GM21528 (cell line): ENCODE measurements around the gene BST2.
"Not testable (repeated sequence)": the region's sequence is repeated elsewhere in the genome, so short reads cannot be mapped to it uniquely, and the experiment has no call there.

Experiments used
- ATAC-seq: cut with Tn5 transposase; IDR thresholded peaks from one replicate; pipeline ENCODE4 v1.9.1; 2021; ENCODE audit warnings: mild to moderate bottlenecking, moderate library complexity; ENCODE audit not compliant: unreplicated experiment, low FRiP score

Gene BST2

DNA sequence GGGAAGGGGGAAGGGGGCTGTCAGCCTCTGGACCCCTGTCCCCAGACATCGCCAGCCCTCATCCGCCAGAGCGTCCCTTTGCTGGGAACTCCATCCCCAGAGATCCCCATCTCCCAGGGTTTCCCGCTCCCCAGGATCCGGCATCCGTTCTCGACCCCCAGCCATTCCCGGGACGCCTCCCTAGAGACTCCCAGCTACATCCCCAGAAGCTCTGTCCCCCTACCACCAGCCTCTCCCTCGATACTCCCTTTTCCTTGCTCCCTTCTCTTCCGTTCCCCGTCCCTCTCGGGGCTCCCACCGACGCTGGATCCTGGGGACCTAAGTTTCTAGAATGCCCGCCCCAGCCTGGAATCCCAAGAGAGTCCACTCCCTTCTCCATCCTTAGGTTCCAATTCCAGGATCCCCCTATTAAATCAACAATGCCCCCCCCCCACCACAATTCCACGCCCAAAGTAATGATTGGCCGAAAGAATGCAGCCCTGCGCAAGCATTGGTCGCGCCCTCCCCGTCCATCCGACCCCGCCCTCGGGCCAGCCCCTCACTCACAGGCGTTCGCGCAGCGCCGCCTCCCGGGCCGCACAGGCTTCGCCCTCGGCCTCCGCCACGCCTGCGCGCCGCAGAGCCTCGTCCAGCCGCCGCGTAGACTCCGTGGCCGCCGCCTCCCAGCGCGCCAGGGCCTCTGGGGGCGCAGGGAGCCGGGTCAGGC is 14.6 kb downstream of the BST2 start:
- peak; percentile 67 for ATAC-seq

DNA sequence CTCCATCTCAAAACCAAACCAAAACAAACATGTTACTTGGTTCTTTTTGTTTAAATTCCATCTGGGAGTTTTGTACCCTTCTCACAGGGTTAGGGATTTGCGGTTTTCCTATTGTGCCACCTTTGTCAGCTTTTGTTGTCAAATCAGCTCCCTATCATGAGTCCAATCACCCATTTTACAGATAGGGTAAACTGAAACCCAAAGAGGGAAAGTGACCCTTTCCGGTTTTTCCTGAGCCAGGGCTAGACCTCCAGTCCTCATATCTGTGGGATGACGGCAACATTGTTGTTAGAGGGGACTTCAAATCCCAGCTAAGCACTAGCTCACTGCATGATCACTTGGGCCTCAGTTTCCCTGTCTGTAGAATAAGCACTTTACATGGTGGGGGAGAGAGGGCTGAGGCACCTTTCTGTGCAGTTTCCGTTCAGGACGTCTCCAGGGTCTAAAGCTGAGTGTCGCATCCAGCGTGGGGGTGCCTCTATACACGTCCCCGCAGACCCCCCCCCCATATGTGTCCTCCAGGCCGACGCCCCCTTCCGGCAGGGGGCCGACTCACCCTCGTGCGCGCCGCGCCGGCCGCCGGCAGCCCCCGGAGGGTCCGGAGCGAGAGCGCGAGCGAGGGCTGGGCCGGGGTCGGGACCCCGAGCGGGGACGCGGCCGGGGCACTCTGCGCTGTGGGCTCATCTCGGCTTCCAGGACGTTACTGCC is 15.3 kb downstream of the BST2 start:
- ATAC-seq, result no peak

DNA sequence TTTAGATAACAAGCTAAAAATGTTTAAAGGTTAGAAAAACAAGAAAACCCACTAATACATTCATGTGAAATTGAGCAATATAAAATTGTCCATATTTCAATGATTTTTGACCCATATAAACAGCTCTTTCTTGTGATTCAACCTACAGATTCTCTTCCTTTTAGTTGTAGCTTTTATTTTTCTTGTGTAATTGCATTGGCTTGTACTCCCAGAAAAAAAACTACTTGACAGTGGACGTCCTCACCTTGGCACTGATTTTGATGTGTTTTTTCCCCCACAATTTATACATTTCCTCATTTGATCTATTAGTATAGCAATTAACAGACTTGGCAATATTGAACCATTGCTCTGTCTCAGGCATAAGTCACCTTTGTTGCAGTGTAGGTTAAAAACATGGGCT is 16.1 kb downstream of the BST2 start:
- ATAC-seq, result no peak

DNA sequence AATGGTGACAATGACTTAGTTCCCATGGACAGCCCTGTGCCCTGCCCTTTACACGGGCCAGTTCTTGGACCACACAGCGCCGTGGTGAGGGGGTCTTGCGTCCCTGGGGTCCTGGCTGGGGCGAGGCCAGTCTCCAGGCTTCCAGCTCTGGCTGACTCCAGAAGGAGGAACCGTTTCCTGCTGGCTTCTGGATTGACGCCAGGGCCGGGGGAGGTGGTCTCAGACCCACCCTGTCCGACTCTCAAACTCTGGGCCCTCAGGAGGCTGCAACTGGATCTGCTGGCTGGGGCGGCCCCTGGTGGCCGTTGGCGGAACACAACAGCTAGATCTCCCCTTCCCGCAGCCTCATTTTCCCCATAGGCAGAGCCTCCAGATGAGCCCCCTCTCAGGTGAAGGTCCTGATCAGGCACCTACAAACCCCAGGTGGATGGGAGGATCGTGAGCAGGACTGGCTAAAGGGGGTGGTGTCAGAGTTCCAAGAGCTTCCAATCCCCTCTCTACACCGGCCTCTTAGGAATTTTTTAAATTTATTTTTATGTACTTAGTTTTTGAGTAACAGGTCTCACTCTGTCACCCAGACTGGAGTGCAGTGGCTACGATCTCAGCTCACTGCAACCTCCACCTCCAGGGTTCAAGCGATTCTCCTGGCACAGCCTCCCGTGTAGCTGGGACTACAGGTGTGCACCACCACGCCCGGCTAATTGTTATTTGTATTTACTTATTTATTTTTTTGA is 19.4 kb downstream of the BST2 start:
- no peak for ATAC-seq

DNA sequence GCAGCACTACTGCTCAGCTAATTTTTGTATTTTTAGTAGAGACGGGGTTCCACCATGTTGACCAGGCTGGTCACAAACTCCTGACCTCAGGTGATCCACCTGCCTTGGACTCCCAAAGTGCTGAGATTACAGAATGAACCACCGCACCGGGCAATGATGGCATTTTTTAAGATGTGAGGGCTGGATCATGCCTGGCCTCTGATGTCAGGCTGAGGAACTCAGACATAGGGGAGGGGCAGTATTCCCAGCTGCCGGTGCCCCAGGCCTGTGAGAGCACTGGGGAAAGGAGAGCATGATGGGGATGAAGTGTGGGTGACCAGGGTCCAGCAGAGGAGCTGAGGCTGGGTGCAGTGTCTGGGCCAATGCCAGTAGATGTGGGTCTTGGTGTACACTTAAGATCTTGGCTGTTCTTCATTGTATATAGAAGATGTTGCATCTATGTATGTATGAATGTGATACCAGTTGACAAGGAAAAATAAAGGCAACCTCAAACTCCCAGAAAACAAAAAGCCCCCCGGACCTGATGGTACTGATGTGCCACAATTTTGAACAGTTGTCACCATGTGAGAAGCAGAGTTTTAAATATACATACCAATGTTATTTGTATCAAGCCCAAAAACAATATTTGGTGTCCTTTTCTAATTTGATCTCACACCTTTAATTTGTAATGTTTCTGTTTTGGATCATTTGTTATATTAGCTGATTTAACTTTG is 24.8 kb downstream of the BST2 start:
- no peak for ATAC-seq

DNA sequence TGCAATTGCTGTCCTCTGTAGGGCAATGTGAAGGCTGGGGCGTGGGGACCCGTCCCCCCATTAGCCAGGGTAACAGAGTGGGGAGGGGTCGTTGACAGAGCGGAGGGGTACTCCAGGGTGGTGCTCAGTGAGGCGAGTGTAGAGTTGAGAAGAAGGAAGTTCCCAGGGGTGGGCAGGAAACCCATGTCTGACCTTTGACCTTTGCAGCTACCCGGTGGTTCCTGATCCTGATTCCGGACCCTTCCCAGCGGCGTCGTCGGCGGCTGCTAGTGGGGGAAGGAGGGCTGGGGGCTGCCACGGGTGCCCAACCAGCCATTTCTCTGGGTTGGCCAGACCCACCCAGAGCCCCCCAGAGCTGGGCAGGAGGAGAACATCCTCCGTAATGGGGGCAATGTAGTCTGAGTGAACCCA is 26.2 kb downstream of the BST2 start:
- ATAC-seq, result no peak

DNA sequence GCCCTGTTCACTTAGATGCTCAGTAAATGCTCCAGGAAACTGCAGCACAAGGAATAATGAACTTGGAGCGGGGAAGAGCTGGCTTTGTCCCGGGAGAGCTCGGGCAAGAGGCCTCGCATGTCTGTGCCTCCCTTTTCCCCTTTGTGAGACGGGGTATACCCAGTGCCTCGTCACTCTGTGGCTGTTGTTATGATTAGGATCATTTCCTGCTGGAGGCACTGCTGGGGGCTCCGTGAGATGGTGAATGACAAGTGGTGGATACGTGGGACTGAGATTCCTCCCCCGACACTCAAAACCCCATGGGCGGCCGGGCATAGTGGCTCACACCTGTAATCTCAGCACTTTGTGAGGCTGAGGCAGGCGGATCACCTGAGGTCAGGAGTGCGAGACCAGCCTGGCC is 27.2 kb downstream of the BST2 start:
- no peak for ATAC-seq

DNA sequence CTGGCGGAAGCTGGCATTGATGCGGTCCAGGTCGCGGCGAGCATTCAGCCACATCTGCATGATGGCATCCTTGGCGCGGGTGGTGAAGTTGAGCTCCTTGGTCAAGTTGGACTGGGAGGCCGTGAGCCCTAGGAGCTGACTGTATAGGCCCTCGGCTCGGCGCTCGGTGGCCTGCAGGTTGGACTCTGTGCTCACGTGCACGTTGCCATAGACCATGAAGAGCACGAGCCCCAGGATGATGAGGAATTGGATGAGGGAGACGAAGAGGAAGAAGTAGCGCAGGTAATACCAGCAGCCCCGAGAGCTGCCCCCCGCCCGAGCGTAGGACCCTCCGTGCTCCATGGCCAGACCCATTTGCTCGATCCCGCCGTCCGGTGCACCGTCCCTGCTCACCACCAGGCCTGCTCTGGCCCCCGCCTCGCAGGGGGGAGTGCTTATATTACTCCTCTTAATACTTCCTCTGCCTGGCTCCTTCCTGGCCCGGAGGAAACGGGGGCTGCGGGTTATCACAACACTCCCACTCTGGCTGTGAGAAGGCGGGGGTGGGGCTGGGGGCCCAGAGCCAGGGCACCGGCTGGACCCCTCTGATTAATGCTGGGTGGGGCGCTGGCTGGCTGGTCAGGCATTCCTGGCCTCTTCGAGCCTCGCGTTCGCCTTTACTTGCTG is 28.4 kb downstream of the BST2 start, which contains the start of gene PLVAP:
Gene PLVAP (minus strand): TSS at position 408 of the 666 bp plus-strand sequence. CDS start 54 bp downstream, at position 354.
- no peak for ATAC-seq

DNA sequence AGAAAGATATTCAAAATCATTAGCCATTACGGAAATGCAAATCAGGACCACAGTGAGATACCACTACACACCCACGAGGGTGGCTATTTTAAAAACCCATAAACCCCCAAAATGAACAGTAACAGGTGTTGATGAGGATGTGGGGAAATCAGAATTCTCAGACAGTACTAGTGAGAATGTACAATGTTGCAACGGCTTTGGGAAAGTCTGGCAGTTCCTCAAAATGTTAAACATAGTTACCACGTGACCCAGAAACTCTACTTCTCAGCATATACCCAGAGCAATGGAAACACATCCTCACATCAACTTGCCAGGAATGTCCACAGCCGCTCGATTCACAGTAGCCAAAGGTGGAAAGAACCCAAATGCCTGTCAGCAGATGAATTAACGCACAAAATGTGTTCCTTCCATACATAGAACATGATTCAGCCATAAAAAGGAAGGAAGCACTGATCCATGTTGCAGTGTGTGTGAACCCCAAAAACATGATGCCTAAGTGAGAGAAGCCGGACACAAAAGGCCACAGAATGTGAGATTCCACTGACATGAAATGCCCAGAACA is 35.3 kb downstream of the BST2 start:
- ATAC-seq, result peak; percentile 82

DNA sequence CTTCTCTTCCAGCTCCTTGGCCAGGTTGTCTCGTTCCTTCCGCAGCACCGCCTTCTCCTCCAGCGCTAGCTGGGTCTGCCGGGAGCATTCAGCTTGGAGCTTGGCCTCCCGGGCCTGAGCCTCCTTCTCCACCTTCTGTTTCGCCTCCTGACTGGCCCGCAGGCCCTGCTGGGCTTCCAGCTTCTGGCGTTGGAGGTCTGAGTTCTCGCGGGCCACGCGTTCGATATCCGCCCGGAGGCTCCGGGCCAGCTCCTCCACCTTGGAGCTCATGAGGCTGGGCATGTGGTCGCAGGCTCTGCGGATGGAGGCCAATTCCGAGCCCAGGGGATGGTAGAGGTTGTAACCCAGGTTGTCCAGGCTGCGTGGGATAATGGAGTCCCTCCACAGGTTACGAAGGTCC is 40.1 kb downstream of the BST2 start:
- no peak for ATAC-seq

DNA sequence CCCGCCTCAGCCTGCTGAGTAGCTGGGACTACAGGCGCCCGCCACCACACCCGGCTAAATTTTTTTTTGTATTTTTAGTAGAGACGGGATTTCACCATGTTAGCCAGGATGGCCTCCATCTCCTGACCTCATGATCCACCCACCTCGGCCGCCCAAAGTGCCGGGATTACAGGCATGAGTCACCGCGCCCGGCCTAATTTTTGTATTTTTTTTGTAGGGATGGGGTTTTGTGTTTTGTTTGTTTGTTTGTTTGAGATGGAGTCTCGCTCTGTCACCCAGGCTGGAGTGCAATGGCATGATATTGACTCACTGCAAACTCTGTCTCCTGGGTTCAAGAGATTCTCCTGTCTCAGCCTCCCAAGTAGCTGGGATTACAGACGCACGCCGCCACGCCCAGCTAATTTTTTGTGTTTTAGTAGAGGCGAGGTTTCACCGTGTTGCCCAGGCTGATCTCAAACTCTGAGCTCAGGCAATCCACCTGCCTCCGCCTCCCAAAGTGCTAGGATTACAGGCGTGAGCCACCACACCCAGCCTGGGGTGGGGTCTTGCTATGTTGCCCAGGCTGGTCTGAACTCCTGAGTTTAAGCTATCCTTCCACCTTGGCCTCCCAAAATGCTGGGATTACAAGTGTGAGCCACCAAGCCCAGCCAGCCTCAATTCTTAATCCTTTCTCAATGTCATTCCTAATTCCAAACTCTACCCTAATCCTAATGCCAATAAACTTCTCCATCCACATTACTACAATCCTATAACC is 41.4 kb downstream of the BST2 start:
- ATAC-seq, result not testable (repeated sequence)

DNA sequence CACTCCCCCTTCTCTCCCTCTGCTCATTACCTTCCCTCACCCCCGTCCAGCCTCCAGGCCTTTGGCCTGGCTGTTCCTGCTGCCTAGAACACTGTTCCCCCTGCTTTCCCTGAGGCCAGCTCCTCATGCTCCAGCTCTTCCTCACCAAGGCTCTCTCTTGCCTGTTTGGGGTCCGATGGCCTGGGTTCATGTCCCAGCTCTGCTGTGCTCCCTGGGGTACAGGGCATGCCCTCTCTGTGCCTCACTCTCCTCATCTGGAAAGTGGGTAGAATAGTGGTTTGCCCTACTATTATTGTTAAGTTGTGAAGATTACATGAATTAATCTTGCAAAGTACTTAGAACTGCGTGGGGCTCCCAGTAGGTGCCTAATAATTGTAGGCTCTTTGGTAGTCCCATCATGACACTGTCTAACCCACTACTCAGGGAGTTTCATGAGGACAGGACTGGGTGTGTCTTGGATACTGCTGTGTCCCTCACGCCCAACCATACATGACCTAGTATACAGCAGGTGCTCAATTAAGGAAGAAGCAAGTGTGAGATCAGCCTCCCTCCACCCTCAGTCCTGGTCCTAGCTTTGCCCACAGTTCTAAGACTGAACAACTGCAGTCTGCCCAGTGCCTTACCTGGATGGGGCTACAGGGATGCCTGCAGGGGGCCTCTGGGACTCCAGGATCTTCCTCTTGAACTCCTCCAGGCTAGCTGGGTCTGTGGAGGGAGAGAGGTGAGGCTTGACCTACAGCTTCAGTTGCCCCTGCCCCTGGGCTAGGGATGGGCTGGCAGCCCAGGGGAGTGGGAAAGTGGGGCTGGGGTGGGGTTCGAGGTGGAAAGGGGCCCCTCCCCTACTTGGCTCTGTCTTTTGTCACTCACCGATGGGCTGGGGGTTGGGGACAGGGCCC is 45.3 kb downstream of the BST2 start:
- no peak for ATAC-seq

DNA sequence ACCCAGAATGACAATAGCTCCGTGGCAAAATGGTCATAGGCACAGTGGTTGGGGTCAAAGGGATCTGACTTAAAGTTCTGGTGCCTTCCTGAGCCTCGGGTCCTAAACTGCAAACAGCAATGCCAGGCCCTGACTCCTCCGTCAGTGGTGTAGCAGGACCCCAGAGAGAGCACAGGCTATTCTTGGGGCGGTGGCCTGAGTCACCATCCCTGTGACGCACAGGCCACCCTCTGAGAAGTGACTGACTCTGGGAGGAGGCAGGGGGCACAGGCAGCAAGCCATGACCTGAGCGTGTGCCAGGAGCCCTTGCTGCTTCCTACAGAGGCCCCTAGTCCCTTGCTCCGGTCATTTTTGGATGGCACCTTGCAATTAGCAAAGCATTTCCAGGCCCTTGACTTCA is 47.0 kb downstream of the BST2 start:
- no peak for ATAC-seq

DNA sequence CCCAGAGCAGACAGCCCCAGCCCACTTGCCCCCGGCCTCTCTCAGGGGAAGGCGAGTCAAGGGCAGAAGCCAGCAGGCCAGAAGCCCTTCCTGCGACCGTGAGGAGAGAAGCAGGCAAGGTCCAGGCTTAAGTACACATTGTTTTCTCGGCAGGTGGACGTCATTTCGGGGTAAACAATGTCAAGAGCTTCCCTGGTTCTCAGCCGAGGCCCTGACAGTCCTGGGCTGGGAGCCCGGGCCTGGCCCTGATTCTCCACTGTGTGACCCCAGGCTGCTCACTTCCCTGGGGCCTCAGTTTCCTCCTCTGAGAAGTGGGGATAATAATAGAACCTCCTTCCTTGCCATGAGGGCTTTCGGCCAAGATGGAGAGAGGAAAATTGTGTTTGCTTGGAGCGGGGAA is 47.7 kb downstream of the BST2 start:
- no peak for ATAC-seq

DNA sequence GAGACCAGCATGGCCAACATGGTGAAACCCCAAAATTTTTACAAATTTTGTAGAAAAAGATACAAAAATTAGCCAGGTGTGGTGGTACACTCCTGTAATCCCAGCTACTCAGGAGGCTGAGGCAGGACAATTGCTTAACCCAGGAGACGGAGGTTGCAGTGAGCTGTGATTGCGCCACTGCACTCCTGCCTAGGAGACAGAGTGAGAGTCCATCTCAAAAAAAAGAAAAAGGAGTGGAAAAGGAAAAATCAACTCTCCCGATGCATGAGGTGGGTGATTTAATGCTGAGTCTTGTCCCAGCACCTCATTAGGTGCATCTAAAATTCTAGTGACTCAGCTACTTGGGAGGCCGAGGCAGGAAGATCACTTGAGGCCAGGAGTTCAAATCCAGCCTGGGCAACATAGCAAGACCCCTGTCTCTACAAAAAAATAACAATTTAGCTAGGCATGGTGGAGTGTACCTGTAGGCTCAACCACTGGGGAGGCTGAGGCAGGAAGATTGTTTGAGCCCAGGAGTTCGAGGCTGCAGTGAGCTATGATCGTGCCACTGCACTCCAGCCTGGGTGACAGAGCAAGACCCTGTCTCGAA is 48.3 kb downstream of the BST2 start:
- ATAC-seq, result no peak

DNA sequence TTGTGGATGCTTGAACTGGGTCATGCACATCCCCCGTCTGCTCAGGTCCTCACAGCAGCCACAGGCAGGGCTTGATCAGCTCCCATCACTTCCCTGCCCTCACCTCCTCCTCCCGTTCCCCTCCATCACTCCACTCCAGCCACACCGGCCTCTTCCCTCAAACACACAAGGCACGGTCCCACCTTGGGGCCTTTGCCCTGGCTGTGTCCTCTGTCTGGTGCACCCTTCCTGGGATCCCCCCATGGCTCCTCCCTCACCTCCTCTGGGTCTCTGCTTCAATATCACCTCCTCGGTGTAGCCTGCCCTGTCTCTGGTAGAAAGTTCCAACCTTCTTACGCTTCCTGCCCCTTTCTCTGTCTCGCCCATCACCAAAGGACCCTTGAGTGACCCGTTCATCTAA is 52.0 kb downstream of the BST2 start:
- ATAC-seq, result no peak
